Neural cell (in vitro differentiated cells): Measurements from ENCODE around the gene FBXL22. TPM values are rescaled to one million over a fixed set of nuclear protein-coding genes. Genes with fewer than 3 reads are reported as not detected.

Source experiments
- H2AFZ ChIP-seq: fragments of 200-600, 300-800 bp; sonication (generic), shearing (Covaris generic); 2 replicates; pipeline ENCODE4 v1.6.0; 2014; ENCODE audit warnings: low read depth, mild to moderate bottlenecking, antibody characterized with exemption, low read length, moderate library complexity
- H3F3A ChIP-seq: fragments of 200-600 bp; shearing (Covaris generic); 2 replicates; pipeline ENCODE4 v1.6.1; 2016; ENCODE audit warnings: mild to moderate bottlenecking, moderate library complexity, mixed read lengths, antibody characterized with exemption, low read length; ENCODE audit not compliant: insufficient read depth, poor library complexity, severe bottlenecking
- H3K27ac ChIP-seq: fragments of 200-600, 300-800 bp; sonication (generic), shearing (Covaris generic); 2 replicates; pipeline ENCODE4 v1.5.1; 2014; ENCODE audit warnings: mild to moderate bottlenecking, low read length, moderate library complexity
- H3K27me3 ChIP-seq: fragments of 300-800, 200-600 bp; sonication (generic), shearing (Covaris generic); 2 replicates; pipeline ENCODE4 v1.6.0; 2014; ENCODE audit warnings: mild to moderate bottlenecking, low read depth, low read length, moderate library complexity; ENCODE audit not compliant: insufficient read depth
- H3K36me3 ChIP-seq: fragments of 300-800, 200-600 bp; sonication (generic), shearing (Covaris generic); 2 replicates; pipeline ENCODE4 v1.5.1; 2014; ENCODE audit warnings: mild to moderate bottlenecking, antibody characterized with exemption, low read length, moderate library complexity; ENCODE audit not compliant: insufficient read depth
- H3K4me2 ChIP-seq: fragments of 300-800, 200-600 bp; sonication (generic), shearing (Covaris generic); 2 replicates; pipeline ENCODE4 v1.6.0; 2014; ENCODE audit warnings: mild to moderate bottlenecking, low read length
- H3K4me3 ChIP-seq: fragments of 300-800, 200-600 bp; sonication (generic), shearing (Covaris generic); 2 replicates; pipeline ENCODE4 v1.5.1; 2014; ENCODE audit warnings: mild to moderate bottlenecking, low read length, moderate library complexity
- H3K79me2 ChIP-seq: fragments of 200-600 bp; shearing (Covaris generic); replicated peaks from 2 replicates; pipeline ENCODE4 v1.6.0; 2014; ENCODE audit warnings: mild to moderate bottlenecking, low read length, moderate library complexity; ENCODE audit not compliant: insufficient read depth
- H3K9ac ChIP-seq: fragments of 300-800, 200-600 bp; sonication (generic), shearing (Covaris generic); 2 replicates; pipeline ENCODE4 v1.6.1; 2016; ENCODE audit warnings: mild to moderate bottlenecking, low read length, mixed read lengths
- H3K9me2 ChIP-seq: fragments of 200-600 bp; shearing (Covaris generic); 2 replicates; pipeline ENCODE4 v1.6.1; 2016; ENCODE audit warnings: mild to moderate bottlenecking, low read length, mixed read lengths; ENCODE audit not compliant: insufficient read depth
- H3K9me3 ChIP-seq: fragments of 200-600, 300-800 bp; sonication (generic), shearing (Covaris generic); 2 replicates; pipeline ENCODE4 v1.6.1; 2016; ENCODE audit warnings: mild to moderate bottlenecking, mixed run types, low read length, moderate library complexity, mixed read lengths
- H4K20me1 ChIP-seq: fragments of 200-600 bp; shearing (Covaris generic); 2 replicates; pipeline ENCODE4 v1.6.1; 2016; ENCODE audit warnings: mild to moderate bottlenecking, mixed run types; ENCODE audit not compliant: insufficient read depth
- EP300 ChIP-seq: fragments of 450-650 bp; conservative IDR thresholded peaks from 2 replicates; pipeline ENCODE4 v1.6.1; 2014; ENCODE audit warnings: antibody characterized with exemption, mild to moderate bottlenecking, moderate library complexity; ENCODE audit not compliant: poor library complexity, severe bottlenecking
- EZH2 ChIP-seq: fragments of 200-600, 300-800 bp; shearing (Covaris generic), sonication (generic); IDR thresholded peaks from 2 replicates; pipeline ENCODE4 v1.6.1; 2014; ENCODE audit warnings: antibody characterized with exemption, low read length, borderline replicate concordance, mild to moderate bottlenecking; ENCODE audit not compliant: insufficient read depth, poor library complexity, severe bottlenecking
- MXI1 ChIP-seq: fragments of 450-650 bp; conservative IDR thresholded peaks from 2 replicates; pipeline ENCODE4 v1.6.1; 2014; ENCODE audit warnings: antibody characterized with exemption, mild to moderate bottlenecking; ENCODE audit not compliant: poor library complexity, severe bottlenecking
- POLR2AphosphoS5 ChIP-seq: IDR thresholded peaks from 2 replicates; pipeline ENCODE4 v1.6.1; 2012
- RAD21 ChIP-seq: fragments of 450-650 bp; conservative IDR thresholded peaks from 2 replicates; pipeline ENCODE4 v1.6.1; 2014; ENCODE audit warnings: antibody characterized with exemption, mild to moderate bottlenecking, moderate library complexity
- SMC3 ChIP-seq: fragments of 450-650 bp; conservative IDR thresholded peaks from 2 replicates; pipeline ENCODE4 v1.6.1; 2014; ENCODE audit warnings: antibody characterized with exemption, mild to moderate bottlenecking, moderate library complexity; ENCODE audit not compliant: poor library complexity
- TAF1 ChIP-seq: IDR thresholded peaks from 2 replicates; pipeline ENCODE4 v1.6.1; 2012; ENCODE audit warnings: low read depth
- polyA plus RNA-seq: library from polyadenylated mRNA; depleted of rRNA; stranded (reverse); fragments of >200 nt; gene quantifications from 2 replicates; pipeline ENCODE4 v1.2.3, GENCODE V29; 2014
- TF ChIP-seq, protein P1 (sequence below): IDR thresholded peaks from 2 replicates; pipeline ENCODE4 v1.6.1; 2012; ENCODE audit warnings: borderline replicate concordance
- TF ChIP-seq, protein P2 (sequence below): fragments of 450-650 bp; IDR thresholded peaks from 2 replicates; pipeline ENCODE4 v1.5.1; 2014; ENCODE audit warnings: antibody characterized with exemption, mild to moderate bottlenecking, moderate library complexity; ENCODE audit not compliant: poor library complexity, severe bottlenecking

Gene FBXL22
- polyA plus RNA-seq, 1 donor from 2014 or later, result 0.41 TPM

DNA sequence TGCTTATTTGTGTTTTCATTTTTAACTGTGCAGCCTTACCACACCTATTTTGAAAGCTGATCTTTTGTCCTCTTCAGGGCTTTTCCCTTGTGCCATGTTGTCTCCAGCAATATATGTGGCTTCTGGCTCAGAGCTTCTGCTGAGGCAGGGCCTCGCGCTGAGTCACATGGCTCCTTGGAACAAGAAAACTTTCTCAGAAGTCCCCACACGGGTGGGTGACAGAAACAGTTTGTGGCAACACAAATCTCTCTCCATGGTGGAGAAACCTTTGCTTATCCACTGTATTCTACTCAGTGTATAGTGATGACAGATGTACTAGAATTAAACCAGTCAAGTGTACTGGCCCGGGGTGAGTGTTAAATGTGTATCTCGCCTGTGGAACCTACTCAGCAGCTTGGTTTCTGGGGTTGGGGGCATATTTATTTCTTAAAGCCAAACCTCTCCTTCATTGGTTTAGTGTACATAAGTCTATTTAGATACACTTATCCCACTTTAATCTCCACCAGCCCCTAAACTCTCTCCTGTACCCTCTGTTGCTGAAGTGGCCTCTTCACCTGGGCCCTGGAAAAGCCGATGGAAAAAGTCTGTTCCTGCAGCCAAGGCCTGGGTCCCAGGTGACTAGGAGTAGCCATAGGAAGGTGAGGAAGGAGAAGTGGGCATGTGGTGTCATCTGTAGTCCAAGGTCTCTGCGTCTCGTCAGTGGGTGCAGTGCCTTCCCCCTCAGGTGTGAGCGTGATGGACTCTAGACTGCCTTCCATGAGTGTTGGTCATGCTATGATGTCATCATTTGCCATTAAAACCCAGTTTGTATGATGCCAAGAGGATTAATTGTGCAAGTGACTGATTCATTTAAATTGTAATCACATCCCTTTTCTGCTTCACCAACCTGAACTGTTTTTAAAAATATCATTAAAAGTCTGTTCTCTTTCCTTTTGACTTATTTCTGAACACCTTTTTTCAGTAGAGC, 3.2 kb upstream of the FBXL22 start:
- H3K9me3 ChIP-seq, result no peaks in the 10 kb centered on the region
- no peak overlapping the region for H2AFZ ChIP-seq
- no peaks in the 10 kb centered on the region for H3K27me3 ChIP-seq
- no peak overlapping the region for H3K4me2 ChIP-seq
- H3K36me3 ChIP-seq, result peaks cover 32% of the 10 kb centered on the region
- no peaks in the 10 kb centered on the region for H3K79me2 ChIP-seq
- no peak overlapping the region for H3K9ac ChIP-seq
- H3F3A ChIP-seq, result no peaks in the 10 kb centered on the region
- H4K20me1 ChIP-seq, result no peaks in the 10 kb centered on the region
- no peak overlapping the region for H3K27ac ChIP-seq
- no peak overlapping the region for H3K4me3 ChIP-seq
- TF ChIP-seq, protein P1, sequence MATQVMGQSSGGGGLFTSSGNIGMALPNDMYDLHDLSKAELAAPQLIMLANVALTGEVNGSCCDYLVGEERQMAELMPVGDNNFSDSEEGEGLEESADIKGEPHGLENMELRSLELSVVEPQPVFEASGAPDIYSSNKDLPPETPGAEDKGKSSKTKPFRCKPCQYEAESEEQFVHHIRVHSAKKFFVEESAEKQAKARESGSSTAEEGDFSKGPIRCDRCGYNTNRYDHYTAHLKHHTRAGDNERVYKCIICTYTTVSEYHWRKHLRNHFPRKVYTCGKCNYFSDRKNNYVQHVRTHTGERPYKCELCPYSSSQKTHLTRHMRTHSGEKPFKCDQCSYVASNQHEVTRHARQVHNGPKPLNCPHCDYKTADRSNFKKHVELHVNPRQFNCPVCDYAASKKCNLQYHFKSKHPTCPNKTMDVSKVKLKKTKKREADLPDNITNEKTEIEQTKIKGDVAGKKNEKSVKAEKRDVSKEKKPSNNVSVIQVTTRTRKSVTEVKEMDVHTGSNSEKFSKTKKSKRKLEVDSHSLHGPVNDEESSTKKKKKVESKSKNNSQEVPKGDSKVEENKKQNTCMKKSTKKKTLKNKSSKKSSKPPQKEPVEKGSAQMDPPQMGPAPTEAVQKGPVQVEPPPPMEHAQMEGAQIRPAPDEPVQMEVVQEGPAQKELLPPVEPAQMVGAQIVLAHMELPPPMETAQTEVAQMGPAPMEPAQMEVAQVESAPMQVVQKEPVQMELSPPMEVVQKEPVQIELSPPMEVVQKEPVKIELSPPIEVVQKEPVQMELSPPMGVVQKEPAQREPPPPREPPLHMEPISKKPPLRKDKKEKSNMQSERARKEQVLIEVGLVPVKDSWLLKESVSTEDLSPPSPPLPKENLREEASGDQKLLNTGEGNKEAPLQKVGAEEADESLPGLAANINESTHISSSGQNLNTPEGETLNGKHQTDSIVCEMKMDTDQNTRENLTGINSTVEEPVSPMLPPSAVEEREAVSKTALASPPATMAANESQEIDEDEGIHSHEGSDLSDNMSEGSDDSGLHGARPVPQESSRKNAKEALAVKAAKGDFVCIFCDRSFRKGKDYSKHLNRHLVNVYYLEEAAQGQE, result no peak
- no peak for TF ChIP-seq EZH2
- no peak for TF ChIP-seq SMC3
- no peak for TF ChIP-seq TAF1
- no peak for TF ChIP-seq EP300
- TF ChIP-seq POLR2AphosphoS5, result no peak
- no peak for TF ChIP-seq MXI1
- no peak for TF ChIP-seq RAD21
- TF ChIP-seq, protein P2, sequence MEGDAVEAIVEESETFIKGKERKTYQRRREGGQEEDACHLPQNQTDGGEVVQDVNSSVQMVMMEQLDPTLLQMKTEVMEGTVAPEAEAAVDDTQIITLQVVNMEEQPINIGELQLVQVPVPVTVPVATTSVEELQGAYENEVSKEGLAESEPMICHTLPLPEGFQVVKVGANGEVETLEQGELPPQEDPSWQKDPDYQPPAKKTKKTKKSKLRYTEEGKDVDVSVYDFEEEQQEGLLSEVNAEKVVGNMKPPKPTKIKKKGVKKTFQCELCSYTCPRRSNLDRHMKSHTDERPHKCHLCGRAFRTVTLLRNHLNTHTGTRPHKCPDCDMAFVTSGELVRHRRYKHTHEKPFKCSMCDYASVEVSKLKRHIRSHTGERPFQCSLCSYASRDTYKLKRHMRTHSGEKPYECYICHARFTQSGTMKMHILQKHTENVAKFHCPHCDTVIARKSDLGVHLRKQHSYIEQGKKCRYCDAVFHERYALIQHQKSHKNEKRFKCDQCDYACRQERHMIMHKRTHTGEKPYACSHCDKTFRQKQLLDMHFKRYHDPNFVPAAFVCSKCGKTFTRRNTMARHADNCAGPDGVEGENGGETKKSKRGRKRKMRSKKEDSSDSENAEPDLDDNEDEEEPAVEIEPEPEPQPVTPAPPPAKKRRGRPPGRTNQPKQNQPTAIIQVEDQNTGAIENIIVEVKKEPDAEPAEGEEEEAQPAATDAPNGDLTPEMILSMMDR, result no peak
- no peaks in the 10 kb centered on the region for H3K9me2 ChIP-seq

DNA sequence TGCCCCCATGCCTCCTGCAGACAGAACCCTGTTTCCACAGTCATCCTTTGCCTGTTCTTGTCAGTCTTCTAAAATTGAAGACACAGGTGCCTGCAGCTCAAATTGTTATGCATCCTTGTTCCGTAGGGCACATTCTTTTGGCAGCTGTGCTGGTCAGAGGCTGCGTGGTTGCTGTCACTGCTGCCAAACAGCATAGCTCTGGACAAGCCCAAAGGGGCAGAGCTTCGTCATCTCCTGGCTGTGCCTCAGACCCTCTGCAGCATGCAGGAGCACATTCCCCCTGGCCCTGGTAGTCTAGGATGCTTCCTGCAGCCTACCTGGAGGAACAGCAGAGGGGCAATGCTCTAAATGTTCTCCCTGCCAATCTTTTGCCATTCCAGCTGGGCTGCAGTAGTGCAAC, 2.1 kb upstream of the FBXL22 start:
- Histone ChIP-seq H3K9ac (no peak overlapping the region), H3K9me3 (no peaks in the 10 kb centered on the region), H3F3A (no peaks in the 10 kb centered on the region), H3K27me3 (no peaks in the 10 kb centered on the region), H3K36me3 (peaks cover 25% of the 10 kb centered on the region), H3K27ac (no peak overlapping the region), H3K4me3 (no peak overlapping the region), H3K4me2 (no peak overlapping the region), H2AFZ (no peak overlapping the region), H3K9me2 (no peaks in the 10 kb centered on the region), H3K79me2 (no peaks in the 10 kb centered on the region), H4K20me1 (no peaks in the 10 kb centered on the region)
- TF ChIP-seq RAD21 (no peak), POLR2AphosphoS5 (no peak), MXI1 (no peak), TAF1 (no peak)
